ENCODE measurements around the gene DMXL1.

- TF ChIP-seq CTCF (conservative IDR thresholded peaks at IDR 0.05; ENCODE audit: low read depth in 2 of 2) (no peak), POLR2AphosphoS5 (IDR thresholded peaks at IDR 0.05; ENCODE audit: low read depth) (no peak), EZH2phosphoT487 (IDR thresholded peaks at IDR 0.05; ENCODE audit: unreplicated experiment) (no peak), EZH2 (IDR thresholded peaks at IDR 0.05; ENCODE audit: low read depth, unreplicated experiment) (no peak), REST (IDR thresholded peaks at IDR 0.05; ENCODE audit: unreplicated experiment) (no peak), ZNF114 (CRISPR knock-in tag; IDR thresholded peaks at IDR 0.05) (no peak), CREB1 (CRISPR knock-in tag; IDR thresholded peaks at IDR 0.05; ENCODE audit: low read depth) (no peak)
Measured at GRCh38 chr5:119031011-119031886, 39.6 kb upstream of the DMXL1 start.
